Amygdala (tissue), 56 donors: ENCODE measurements around the gene SLC16A2.
A peak's percentile ranks its signal among the peaks of the same experiment; 100 is the strongest.

Experiments
- DNase-seq, 56 donors: peaks; one replicate each; lab custom pipeline; 2025; lab: John Stamatoyannopoulos, UW

SLC16A2 gene

GRCh38 chrX:74421036-74421739 is at the start of gene SLC16A2:
TSS of gene SLC16A2 (plus strand) at chrX:74421493. CDS start at chrX:74421638, 145 bp downstream.
- peak in 54 of 56 donors; percentile 3 to 78 (median 52) for DNase-seq

- no peak for DNase-seq
Observed at GRCh38 chrX:74372272-74372671, 49.0 kb upstream of the SLC16A2 start.

- no peak for DNase-seq
Observed at GRCh38 chrX:74377282-74377681, 44.0 kb upstream of the SLC16A2 start.

GRCh38 chrX:74382613-74383012 is 38.7 kb upstream of the SLC16A2 start:
- DNase-seq: peak in 43 of 56 donors; percentile 0 to 74 (median 3)

- peak in 32 of 56 donors; percentile 0 to 43 (median 2) for DNase-seq
Observed at GRCh38 chrX:74383611-74384010, 37.7 kb upstream of the SLC16A2 start.

- no peak for DNase-seq
Observed at GRCh38 chrX:74389016-74389722, 32.1 kb upstream of the SLC16A2 start.

- DNase-seq: no peak
Observed at GRCh38 chrX:74395556-74395955, 25.7 kb upstream of the SLC16A2 start.

GRCh38 chrX:74405973-74406489 is 15.3 kb upstream of the SLC16A2 start:
- no peak for DNase-seq

- DNase-seq: no peak
Observed at GRCh38 chrX:74408304-74408703, 13.0 kb upstream of the SLC16A2 start.

GRCh38 chrX:74419864-74420195 is 1.5 kb upstream of the SLC16A2 start:
- DNase-seq: peak in 7 of 56 donors; percentile 0 to 30 (median 9)

GRCh38 chrX:74420196-74421035 is 877 bp upstream of the SLC16A2 start:
- peak in 54 of 56 donors; percentile 1 to 70 (median 38) for DNase-seq

- DNase-seq: peak in 7 of 56 donors; percentile 2 to 32 (median 12)
Observed at GRCh38 chrX:74421740-74422352, 553 bp downstream of the SLC16A2 start.

- peak in 50 of 56 donors; percentile 1 to 62 (median 23) for DNase-seq
Observed at GRCh38 chrX:74422576-74423288, 1.4 kb downstream of the SLC16A2 start.

- peak in 2 of 56 donors; percentile 0 to 9 for DNase-seq
Observed at GRCh38 chrX:74423289-74423998, 2.2 kb downstream of the SLC16A2 start.

GRCh38 chrX:74426071-74426470 is 4.8 kb downstream of the SLC16A2 start:
- DNase-seq: no peak

GRCh38 chrX:74426615-74427014 is 5.3 kb downstream of the SLC16A2 start:
- no peak for DNase-seq

GRCh38 chrX:74431797-74432196 is 10.5 kb downstream of the SLC16A2 start:
- no peak for DNase-seq

GRCh38 chrX:74434336-74434735 is 13.0 kb downstream of the SLC16A2 start:
- no peak for DNase-seq

- no peak for DNase-seq
Observed at GRCh38 chrX:74437530-74437929, 16.2 kb downstream of the SLC16A2 start.
